WTC11 (cell line): ENCODE results near the gene HNRNPH2. TPM values are rescaled to one million over a fixed set of nuclear protein-coding genes. Genes with fewer than 3 reads are reported as not detected.
A peak's percentile ranks its signal among the peaks of the same experiment; 100 is the strongest.

Source experiments
- ATAC-seq: fragments of 200-7000 bp; cut with Tn5 transposase; 2 replicates; pipeline ENCODE4 v1.10.0; 2021; ENCODE audit warnings: mild to moderate bottlenecking, moderate library complexity
- CTCF ChIA-PET: fragments of 300-600 bp; sonication (Branson Sonifier 250); formaldehyde crosslinking; loops from one replicate; lab custom pipeline; 2021; ENCODE audit warnings: antibody characterized with exemption; lab: Charles Lee
- POLR2A ChIA-PET: fragments of 350-600 bp; sonication (Branson Sonifier 250); formaldehyde crosslinking; loops from one replicate; lab custom pipeline; 2021; ENCODE audit warnings: antibody characterized with exemption; lab: Charles Lee
- DNase-seq: peaks from one replicate; pipeline ENCODE4 v3.0.0; 2021; ENCODE audit warnings: low spot score
- H3K27ac Mint-ChIP-seq: 2 replicates; pipeline ENCODE4 v1.8.0; 2021; ENCODE audit warnings: mixed read lengths
- H3K27me3 Mint-ChIP-seq: 2 replicates; pipeline ENCODE4 v1.8.0; 2021; ENCODE audit warnings: low read depth, mild to moderate bottlenecking, moderate library complexity, mixed read lengths
- H3K36me3 Mint-ChIP-seq: 2 replicates; pipeline ENCODE4 v1.8.0; 2021; ENCODE audit warnings: mixed read lengths
- H3K4me1 Mint-ChIP-seq: 2 replicates; pipeline ENCODE4 v1.8.0; 2022; ENCODE audit warnings: mixed read lengths
- H3K4me3 Mint-ChIP-seq: 2 replicates; pipeline ENCODE4 v1.8.0; 2021; ENCODE audit warnings: mild to moderate bottlenecking, moderate library complexity, mixed read lengths
- H3K9me3 Mint-ChIP-seq: 2 replicates; pipeline ENCODE4 v1.8.0; 2021; ENCODE audit warnings: mixed read lengths
- ATF1 ChIP-seq: sonication (generic); formaldehyde crosslinking; IDR thresholded peaks from 2 replicates; pipeline ENCODE4 v1.8.1; 2023; ENCODE audit warnings: mild to moderate bottlenecking, moderate library complexity, missing genetic modification reagents
- ETV6 ChIP-seq: sonication (generic); formaldehyde crosslinking; IDR thresholded peaks from 2 replicates; pipeline ENCODE4 v1.8.1; 2022; ENCODE audit warnings: mild to moderate bottlenecking, missing genetic modification reagents
- GRHL2 ChIP-seq: fragments of 250-450 bp; sonication (Bioruptor Pico); IDR thresholded peaks from 2 replicates; pipeline ENCODE4 v1.8.0; 2022; ENCODE audit warnings: mild to moderate bottlenecking, moderate library complexity; ENCODE audit not compliant: insufficient replicate concordance, severe bottlenecking
- IRF2 ChIP-seq: sonication (generic); formaldehyde crosslinking; IDR thresholded peaks from 2 replicates; pipeline ENCODE4 v1.8.0; 2022; ENCODE audit warnings: low read depth, missing genetic modification reagents, borderline replicate concordance
- KAT7 ChIP-seq: sonication (generic); formaldehyde crosslinking; IDR thresholded peaks from 2 replicates; pipeline ENCODE4 v1.8.1; 2023; ENCODE audit warnings: missing genetic modification reagents, mild to moderate bottlenecking, borderline replicate concordance
- NFATC4 ChIP-seq: fragments of 250-450 bp; sonication (Bioruptor Pico); IDR thresholded peaks from 2 replicates; pipeline ENCODE4 v1.9.0; 2021; ENCODE audit warnings: mild to moderate bottlenecking
- NFE2L1 ChIP-seq: sonication (generic); formaldehyde crosslinking; IDR thresholded peaks from 2 replicates; pipeline ENCODE4 v1.8.1; 2023; ENCODE audit warnings: missing genetic modification reagents
- NFYB ChIP-seq: sonication (generic); formaldehyde crosslinking; conservative IDR thresholded peaks from 2 replicates; pipeline ENCODE4 v1.8.0; 2022; ENCODE audit warnings: low read depth, missing genetic modification reagents
- NR3C1 ChIP-seq: sonication (generic); formaldehyde crosslinking; conservative IDR thresholded peaks from 2 replicates; pipeline ENCODE4 v1.8.1; 2023; ENCODE audit warnings: low read depth, mild to moderate bottlenecking, missing genetic modification reagents
- OVOL2 ChIP-seq: fragments of 250-450 bp; sonication (Bioruptor Pico); IDR thresholded peaks from 2 replicates; pipeline ENCODE4 v1.9.0; 2021; ENCODE audit warnings: mild to moderate bottlenecking, borderline replicate concordance
- SOX15 ChIP-seq: fragments of 250-450 bp; sonication (Bioruptor Pico); IDR thresholded peaks from 2 replicates; pipeline ENCODE4 v1.9.0; 2021; ENCODE audit warnings: mild to moderate bottlenecking
- TP53 ChIP-seq: sonication (generic); formaldehyde crosslinking; IDR thresholded peaks from 2 replicates; pipeline ENCODE4 v1.8.1; 2023; ENCODE audit warnings: mild to moderate bottlenecking, missing genetic modification reagents
- ZNF232 ChIP-seq: sonication (generic); formaldehyde crosslinking; IDR thresholded peaks from 2 replicates; pipeline ENCODE4 v1.8.0; 2022; ENCODE audit warnings: mild to moderate bottlenecking, missing genetic modification reagents
- ZNF396 ChIP-seq: fragments of 250-450 bp; sonication (Bioruptor Pico); IDR thresholded peaks from 2 replicates; pipeline ENCODE4 v1.8.0; 2021; ENCODE audit warnings: mild to moderate bottlenecking, moderate library complexity, borderline replicate concordance
- ZNF416 ChIP-seq: fragments of 250-450 bp; sonication (Bioruptor Pico); IDR thresholded peaks from 2 replicates; pipeline ENCODE4 v1.9.0; 2021; ENCODE audit warnings: mild to moderate bottlenecking, inconsistent platforms
- total RNA-seq: library from RNA; stranded (reverse); gene quantifications from 3 replicates; pipeline ENCODE4 v1.2.3, GENCODE V29; 2021
- TF ChIP-seq, protein P1 (sequence below): sonication (generic); formaldehyde crosslinking; IDR thresholded peaks from 2 replicates; pipeline ENCODE4 v1.8.1; 2023; ENCODE audit warnings: mild to moderate bottlenecking, missing genetic modification reagents
- TF ChIP-seq, protein P2 (sequence below): sonication (generic); formaldehyde crosslinking; IDR thresholded peaks from 2 replicates; pipeline ENCODE4 v1.8.1; 2023; ENCODE audit warnings: mild to moderate bottlenecking, missing genetic modification reagents
- TF ChIP-seq, protein P3 (sequence below): sonication (generic); formaldehyde crosslinking; IDR thresholded peaks from 2 replicates; pipeline ENCODE4 v1.8.1; 2023; ENCODE audit warnings: mild to moderate bottlenecking, missing genetic modification reagents, moderate library complexity
- TF ChIP-seq, protein P4 (sequence below): sonication (generic); formaldehyde crosslinking; IDR thresholded peaks from 2 replicates; pipeline ENCODE4 v1.8.0; 2022; ENCODE audit warnings: mild to moderate bottlenecking, missing genetic modification reagents
- TF ChIP-seq, protein P5 (sequence below): sonication (generic); formaldehyde crosslinking; IDR thresholded peaks from 2 replicates; pipeline ENCODE4 v1.8.0; 2022; ENCODE audit warnings: mild to moderate bottlenecking, missing genetic modification reagents
- TF ChIP-seq, protein P6 (sequence below): sonication (generic); formaldehyde crosslinking; IDR thresholded peaks from 2 replicates; pipeline ENCODE4 v1.8.1; 2022; ENCODE audit warnings: low read depth, missing genetic modification reagents, borderline replicate concordance

The HNRNPH2 gene
- total RNA-seq, 1 experiment from 2014 or later = 70.9 TPM

DNA sequence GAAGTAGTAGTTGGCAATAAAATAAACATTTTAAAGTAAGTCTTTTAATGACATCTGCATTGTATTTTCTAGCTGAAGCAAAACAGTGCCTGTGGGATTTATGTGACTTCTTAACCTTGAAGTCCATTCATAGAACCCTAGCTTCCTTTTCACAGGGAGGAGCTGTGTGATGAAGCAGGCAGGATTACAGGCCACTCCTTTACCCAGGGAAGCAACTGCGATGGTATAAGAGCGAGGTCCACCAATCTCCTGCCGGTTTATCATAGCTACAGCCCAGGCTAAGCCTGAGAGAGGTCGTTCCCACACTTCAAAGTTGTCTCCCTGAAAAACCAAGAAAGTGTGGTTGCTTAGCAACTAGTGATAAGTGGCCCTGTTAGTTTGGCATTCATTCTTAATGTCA is 10.2 kb upstream of the HNRNPH2 start:
- DNase-seq (no peak), ATAC-seq (peak; percentile 69)
- no peaks in the 10 kb centered on the region for H3K27me3 Mint-ChIP-seq
- CTCF ChIA-PET = no interaction called here
- no peaks in the 10 kb centered on the region for H3K9me3 Mint-ChIP-seq
- TF ChIP-seq, protein P1, sequence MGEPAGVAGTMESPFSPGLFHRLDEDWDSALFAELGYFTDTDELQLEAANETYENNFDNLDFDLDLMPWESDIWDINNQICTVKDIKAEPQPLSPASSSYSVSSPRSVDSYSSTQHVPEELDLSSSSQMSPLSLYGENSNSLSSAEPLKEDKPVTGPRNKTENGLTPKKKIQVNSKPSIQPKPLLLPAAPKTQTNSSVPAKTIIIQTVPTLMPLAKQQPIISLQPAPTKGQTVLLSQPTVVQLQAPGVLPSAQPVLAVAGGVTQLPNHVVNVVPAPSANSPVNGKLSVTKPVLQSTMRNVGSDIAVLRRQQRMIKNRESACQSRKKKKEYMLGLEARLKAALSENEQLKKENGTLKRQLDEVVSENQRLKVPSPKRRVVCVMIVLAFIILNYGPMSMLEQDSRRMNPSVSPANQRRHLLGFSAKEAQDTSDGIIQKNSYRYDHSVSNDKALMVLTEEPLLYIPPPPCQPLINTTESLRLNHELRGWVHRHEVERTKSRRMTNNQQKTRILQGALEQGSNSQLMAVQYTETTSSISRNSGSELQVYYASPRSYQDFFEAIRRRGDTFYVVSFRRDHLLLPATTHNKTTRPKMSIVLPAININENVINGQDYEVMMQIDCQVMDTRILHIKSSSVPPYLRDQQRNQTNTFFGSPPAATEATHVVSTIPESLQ (CRISPR knock-in tag) = no peak
- no peak for TF ChIP-seq GRHL2 (CRISPR knock-in tag)
- no peak for TF ChIP-seq OVOL2
- TF ChIP-seq, protein P2, sequence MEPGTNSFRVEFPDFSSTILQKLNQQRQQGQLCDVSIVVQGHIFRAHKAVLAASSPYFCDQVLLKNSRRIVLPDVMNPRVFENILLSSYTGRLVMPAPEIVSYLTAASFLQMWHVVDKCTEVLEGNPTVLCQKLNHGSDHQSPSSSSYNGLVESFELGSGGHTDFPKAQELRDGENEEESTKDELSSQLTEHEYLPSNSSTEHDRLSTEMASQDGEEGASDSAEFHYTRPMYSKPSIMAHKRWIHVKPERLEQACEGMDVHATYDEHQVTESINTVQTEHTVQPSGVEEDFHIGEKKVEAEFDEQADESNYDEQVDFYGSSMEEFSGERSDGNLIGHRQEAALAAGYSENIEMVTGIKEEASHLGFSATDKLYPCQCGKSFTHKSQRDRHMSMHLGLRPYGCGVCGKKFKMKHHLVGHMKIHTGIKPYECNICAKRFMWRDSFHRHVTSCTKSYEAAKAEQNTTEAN (CRISPR knock-in tag) = no peak
- TF ChIP-seq, protein P3, sequence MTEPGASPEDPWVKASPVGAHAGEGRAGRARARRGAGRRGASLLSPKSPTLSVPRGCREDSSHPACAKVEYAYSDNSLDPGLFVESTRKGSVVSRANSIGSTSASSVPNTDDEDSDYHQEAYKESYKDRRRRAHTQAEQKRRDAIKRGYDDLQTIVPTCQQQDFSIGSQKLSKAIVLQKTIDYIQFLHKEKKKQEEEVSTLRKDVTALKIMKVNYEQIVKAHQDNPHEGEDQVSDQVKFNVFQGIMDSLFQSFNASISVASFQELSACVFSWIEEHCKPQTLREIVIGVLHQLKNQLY (CRISPR knock-in tag) = no peak
- no peak for TF ChIP-seq ETV6
- TF ChIP-seq TP53 (CRISPR knock-in tag) = no peak
- no peak for TF ChIP-seq ZNF232 (CRISPR knock-in tag)
- TF ChIP-seq, protein P4, sequence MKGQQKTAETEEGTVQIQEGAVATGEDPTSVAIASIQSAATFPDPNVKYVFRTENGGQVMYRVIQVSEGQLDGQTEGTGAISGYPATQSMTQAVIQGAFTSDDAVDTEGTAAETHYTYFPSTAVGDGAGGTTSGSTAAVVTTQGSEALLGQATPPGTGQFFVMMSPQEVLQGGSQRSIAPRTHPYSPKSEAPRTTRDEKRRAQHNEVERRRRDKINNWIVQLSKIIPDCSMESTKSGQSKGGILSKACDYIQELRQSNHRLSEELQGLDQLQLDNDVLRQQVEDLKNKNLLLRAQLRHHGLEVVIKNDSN (CRISPR knock-in tag) = no peak
- TF ChIP-seq NFE2L1 = no peak
- TF ChIP-seq SOX15 (CRISPR knock-in tag) = no peak
- no peak overlapping the region for H3K4me3 Mint-ChIP-seq
- no peak overlapping the region; the same call in 1 of the 2 replicates for H3K27ac Mint-ChIP-seq
- POLR2A ChIA-PET = interaction anchor here (1.2 kb wide), 1 partner anchor 8 kb away, joined by 6 read pairs; no protein-coding TSS in a partner anchor
- 0 out of 2 replicates have a peak, but pooled peaks cover 8% of the 10 kb centered on the region for H3K4me1 Mint-ChIP-seq
- H3K36me3 Mint-ChIP-seq = peaks cover 42% of the 10 kb centered on the region

DNA sequence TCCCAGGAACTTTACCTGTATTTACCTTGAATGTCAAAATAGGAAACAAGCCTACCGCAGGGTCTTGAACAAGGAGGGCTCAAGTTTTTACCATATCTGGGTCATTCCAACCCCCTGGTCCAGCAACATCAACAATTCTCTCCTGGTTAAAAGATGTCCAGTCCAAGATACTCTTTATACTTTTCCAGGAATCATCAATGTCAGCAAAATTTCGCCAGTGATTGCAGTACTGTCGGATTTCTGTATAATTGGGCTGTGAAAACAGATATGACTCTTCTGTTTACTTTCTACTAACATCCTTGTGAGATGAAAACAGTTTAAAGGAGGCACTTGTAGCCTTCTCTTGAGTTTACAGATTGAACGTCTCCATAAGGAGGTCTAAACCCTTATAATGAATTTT is 9.3 kb upstream of the HNRNPH2 start:
- ChIA-PET POLR2A (no interaction called here), CTCF (no interaction called here)
- Mint-ChIP-seq H3K9me3 (no peaks in the 10 kb centered on the region), H3K36me3 (peaks cover 35% of the 10 kb centered on the region), H3K4me3 (no peak overlapping the region), H3K27ac (no peak overlapping the region), H3K4me1 (0 out of 2 replicates have a peak, but pooled peaks cover 1% of the 10 kb centered on the region), H3K27me3 (no peaks in the 10 kb centered on the region)
- ATAC-seq (no peak), DNase-seq (no peak)
- TF ChIP-seq ZNF416 (CRISPR knock-in tag) = no peak
- TF ChIP-seq, protein P5, sequence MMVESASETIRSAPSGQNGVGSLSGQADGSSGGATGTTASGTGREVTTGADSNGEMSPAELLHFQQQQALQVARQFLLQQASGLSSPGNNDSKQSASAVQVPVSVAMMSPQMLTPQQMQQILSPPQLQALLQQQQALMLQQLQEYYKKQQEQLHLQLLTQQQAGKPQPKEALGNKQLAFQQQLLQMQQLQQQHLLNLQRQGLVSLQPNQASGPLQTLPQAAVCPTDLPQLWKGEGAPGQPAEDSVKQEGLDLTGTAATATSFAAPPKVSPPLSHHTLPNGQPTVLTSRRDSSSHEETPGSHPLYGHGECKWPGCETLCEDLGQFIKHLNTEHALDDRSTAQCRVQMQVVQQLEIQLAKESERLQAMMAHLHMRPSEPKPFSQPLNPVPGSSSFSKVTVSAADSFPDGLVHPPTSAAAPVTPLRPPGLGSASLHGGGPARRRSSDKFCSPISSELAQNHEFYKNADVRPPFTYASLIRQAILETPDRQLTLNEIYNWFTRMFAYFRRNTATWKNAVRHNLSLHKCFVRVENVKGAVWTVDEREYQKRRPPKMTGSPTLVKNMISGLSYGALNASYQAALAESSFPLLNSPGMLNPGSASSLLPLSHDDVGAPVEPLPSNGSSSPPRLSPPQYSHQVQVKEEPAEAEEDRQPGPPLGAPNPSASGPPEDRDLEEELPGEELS (CRISPR knock-in tag) = no peak
- no peak for TF ChIP-seq ATF1
- TF ChIP-seq, protein P6, sequence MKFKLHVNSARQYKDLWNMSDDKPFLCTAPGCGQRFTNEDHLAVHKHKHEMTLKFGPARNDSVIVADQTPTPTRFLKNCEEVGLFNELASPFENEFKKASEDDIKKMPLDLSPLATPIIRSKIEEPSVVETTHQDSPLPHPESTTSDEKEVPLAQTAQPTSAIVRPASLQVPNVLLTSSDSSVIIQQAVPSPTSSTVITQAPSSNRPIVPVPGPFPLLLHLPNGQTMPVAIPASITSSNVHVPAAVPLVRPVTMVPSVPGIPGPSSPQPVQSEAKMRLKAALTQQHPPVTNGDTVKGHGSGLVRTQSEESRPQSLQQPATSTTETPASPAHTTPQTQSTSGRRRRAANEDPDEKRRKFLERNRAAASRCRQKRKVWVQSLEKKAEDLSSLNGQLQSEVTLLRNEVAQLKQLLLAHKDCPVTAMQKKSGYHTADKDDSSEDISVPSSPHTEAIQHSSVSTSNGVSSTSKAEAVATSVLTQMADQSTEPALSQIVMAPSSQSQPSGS (CRISPR knock-in tag) = no peak
- no peak for TF ChIP-seq NR3C1 (CRISPR knock-in tag)
- no peak for TF ChIP-seq KAT7 (CRISPR knock-in tag)
- TF ChIP-seq NFYB (CRISPR knock-in tag) = no peak
- no peak for TF ChIP-seq IRF2 (CRISPR knock-in tag)
- TF ChIP-seq ZNF396 = no peak
- TF ChIP-seq NFATC4 (CRISPR knock-in tag) = no peak
